HG03521 (cell line): ENCODE results near the gene GOLT1A.

ENCODE experiments used
- ATAC-seq: cut with Tn5 transposase; IDR thresholded peaks from one replicate; pipeline ENCODE4 v1.9.1; 2021; ENCODE audit warnings: mild to moderate bottlenecking, moderate library complexity; ENCODE audit not compliant: unreplicated experiment

The GOLT1A gene

GRCh38 chr1:204213668-204214662 lies at the start of gene GOLT1A:
Gene GOLT1A (minus strand): TSS chr1:204213988. CDS start chr1:204213906, 82 bp downstream.
- ATAC-seq = no peak

GRCh38 chr1:204263254-204263910 lies 49.6 kb upstream of the GOLT1A start:
- no peak for ATAC-seq

- ATAC-seq = no peak
Observed at GRCh38 chr1:204262506-204263253, 48.9 kb upstream of the GOLT1A start.

GRCh38 chr1:204261746-204262505 lies 48.1 kb upstream of the GOLT1A start:
- ATAC-seq = no peak

GRCh38 chr1:204261266-204261665 lies 47.5 kb upstream of the GOLT1A start:
- no peak for ATAC-seq

- no peak for ATAC-seq
Observed at GRCh38 chr1:204260601-204261197, 46.9 kb upstream of the GOLT1A start.

GRCh38 chr1:204259782-204260181 lies 46.0 kb upstream of the GOLT1A start:
- no peak for ATAC-seq

- ATAC-seq = no peak
Observed at GRCh38 chr1:204259196-204259595, 45.4 kb upstream of the GOLT1A start.

- ATAC-seq = no peak
Observed at GRCh38 chr1:204258213-204259115, 44.7 kb upstream of the GOLT1A start.

- no peak for ATAC-seq
Observed at GRCh38 chr1:204257446-204257845, 43.7 kb upstream of the GOLT1A start.

- no peak for ATAC-seq
Observed at GRCh38 chr1:204256531-204256930, 42.7 kb upstream of the GOLT1A start.

- no peak for ATAC-seq
Observed at GRCh38 chr1:204255966-204256365, 42.2 kb upstream of the GOLT1A start.

- ATAC-seq = no peak
Observed at GRCh38 chr1:204255225-204255624, 41.4 kb upstream of the GOLT1A start.

GRCh38 chr1:204254031-204254661 lies 40.4 kb upstream of the GOLT1A start:
- no peak for ATAC-seq

GRCh38 chr1:204251926-204252689 lies 38.3 kb upstream of the GOLT1A start:
- no peak for ATAC-seq

- no peak for ATAC-seq
Observed at GRCh38 chr1:204251286-204251685, 37.5 kb upstream of the GOLT1A start.

GRCh38 chr1:204250428-204251030 lies 36.7 kb upstream of the GOLT1A start:
- no peak for ATAC-seq
